H1 (cell line): Measurements from ENCODE around the gene EPHB1. TPM values are rescaled to one million over a fixed set of nuclear protein-coding genes. Genes with fewer than 3 reads are reported as not detected.

ENCODE experiments used
- CTCF ChIA-PET: fragments of 300-600 bp; sonication (Branson Sonifier 250); formaldehyde crosslinking; loops from one replicate; lab custom pipeline; 2021; ENCODE audit not compliant: partially characterized antibody; lab: Charles Lee
- POLR2A ChIA-PET: fragments of 300-600 bp; sonication (Branson Sonifier 250); formaldehyde crosslinking; loops from one replicate; lab custom pipeline; 2021; ENCODE audit warnings: inconsistent platforms; ENCODE audit not compliant: partially characterized antibody; lab: Charles Lee
- DNase-seq, 2 experiments: peaks; one replicate each; pipeline versions ENCODE4 v3.0.0 to v3.0.0-alpha.2; 2010 to 2022; ENCODE audit warnings: low spot score in 2 of 2, low read depth in 1 of 2, mixed read lengths in 1 of 2
- FAIRE-seq: peaks from 2 replicates; lab custom pipeline; 2011; peaks lifted over from hg19 to GRCh38; lab: Jason Lieb, UNC
- H2AFZ ChIP-seq: 2 replicates; pipeline ENCODE4 v1.8.1; 2012; ENCODE audit warnings: low read length, inconsistent platforms
- H2AK5ac ChIP-seq: 2 replicates; pipeline ENCODE4 v1.6.1; 2013; ENCODE audit warnings: low read depth, low read length
- H2BK120ac ChIP-seq: replicated peaks from 2 replicates; pipeline ENCODE3; 2013; ENCODE audit warnings: low read depth, low read length, inconsistent platforms
- H2BK12ac ChIP-seq: 2 replicates; pipeline ENCODE4 v1.6.1; 2013; ENCODE audit warnings: low read depth, low read length
- H2BK15ac ChIP-seq: 2 replicates; pipeline ENCODE4 v1.6.1; 2013; ENCODE audit warnings: low read length
- H2BK20ac ChIP-seq: 2 replicates; pipeline ENCODE4 v1.6.1; 2013; ENCODE audit warnings: low read length
- H2BK5ac ChIP-seq: 2 replicates; pipeline ENCODE4 v1.6.1; 2013; ENCODE audit warnings: low read depth, low read length
- H3K14ac ChIP-seq: 2 replicates; pipeline ENCODE4 v1.6.1; 2013; ENCODE audit warnings: inconsistent platforms; ENCODE audit not compliant: insufficient read length
- H3K18ac ChIP-seq: 2 replicates; pipeline ENCODE4 v1.6.1; 2013; ENCODE audit warnings: low read length; ENCODE audit errors: extremely low read depth
- H3K23ac ChIP-seq: 2 replicates; pipeline ENCODE4 v1.6.1; 2013; ENCODE audit warnings: inconsistent platforms; ENCODE audit not compliant: insufficient read length
- H3K23me2 ChIP-seq: 2 replicates; pipeline ENCODE4 v1.6.1; 2013; ENCODE audit warnings: low read depth, low read length
- H3K27ac ChIP-seq: 2 replicates; pipeline ENCODE4 v1.6.1; 2011; ENCODE audit warnings: low read depth, low read length, inconsistent platforms
- H3K27me3 ChIP-seq, 4 experiments: replicated peaks in 1 of 4; 1 replicate in 1 of 4; 2 replicates in 3 of 4; pipeline versions ENCODE4 v1.6.1 to v1.8.1; 2011 to 2013; ENCODE audit warnings: low read length in 3 of 4, mild to moderate bottlenecking in 3 of 4, inconsistent platforms in 2 of 4, mixed read lengths in 2 of 4, moderate library complexity in 1 of 4; ENCODE audit not compliant: control insufficient read depth in 3 of 4, insufficient read depth in 3 of 4; ENCODE audit errors: extremely low read depth in 1 of 4
- H3K36me3 ChIP-seq, 4 experiments: 2 replicates each; pipeline versions ENCODE4 v1.6.1 to v1.8.1; 2011 to 2013; ENCODE audit warnings: mild to moderate bottlenecking in 4 of 4, low read length in 3 of 4, moderate library complexity in 2 of 4, control low read depth in 1 of 4, inconsistent platforms in 1 of 4; ENCODE audit not compliant: insufficient read depth in 4 of 4, control insufficient read depth in 2 of 4
- H3K4ac ChIP-seq: replicated peaks from 2 replicates; pipeline ENCODE3; 2013; ENCODE audit warnings: low read length, low read depth, mixed read lengths, inconsistent platforms; ENCODE audit not compliant: insufficient read length
- H3K4me1 ChIP-seq, 4 experiments: replicated peaks in 1 of 4; 1 replicate in 1 of 4; 2 replicates in 3 of 4; pipeline versions ENCODE4 v1.6.1 to v1.8.1; 2011 to 2013; ENCODE audit warnings: low read length in 3 of 4, inconsistent platforms in 2 of 4, mixed read lengths in 1 of 4; ENCODE audit not compliant: insufficient read depth in 4 of 4, control insufficient read depth in 3 of 4
- H3K4me2 ChIP-seq, 2 experiments: 2 replicates each; pipeline versions ENCODE4 v1.6.1 to v1.8.1; 2011 to 2013; ENCODE audit warnings: low read depth in 2 of 2, low read length in 2 of 2, control low read depth in 1 of 2, inconsistent platforms in 1 of 2, mild to moderate bottlenecking in 1 of 2; ENCODE audit not compliant: insufficient read depth in 1 of 2
- H3K4me3 ChIP-seq, 4 experiments: fragments of 200-600, 300-600 bp in 1 of 4; sonication (generic), shearing (Covaris generic), sonication (Bioruptor Twin) in 1 of 4; 2 replicates each; pipeline versions ENCODE4 v1.5.1 to v1.8.1; 2011 to 2016; ENCODE audit warnings: low read length in 4 of 4, low read depth in 3 of 4, control low read depth in 2 of 4, inconsistent platforms in 2 of 4, mild to moderate bottlenecking in 2 of 4, mixed read lengths in 1 of 4, moderate library complexity in 1 of 4; ENCODE audit not compliant: insufficient read depth in 2 of 4; ENCODE audit errors: extremely low read depth in 1 of 4
- H3K56ac ChIP-seq: replicated peaks from 2 replicates; pipeline ENCODE3; 2013; ENCODE audit warnings: low read depth, mild to moderate bottlenecking, mixed read lengths, low read length, inconsistent platforms; ENCODE audit not compliant: insufficient read length
- H3K79me1 ChIP-seq: 2 replicates; pipeline ENCODE4 v1.6.1; 2013; ENCODE audit warnings: low read depth, low read length, control low read depth
- H3K79me2 ChIP-seq, 2 experiments: 2 replicates each; pipeline versions ENCODE4 v1.6.1 to v1.8.1; 2012 to 2013; ENCODE audit warnings: low read length in 2 of 2, mild to moderate bottlenecking in 2 of 2, inconsistent platforms in 1 of 2; ENCODE audit not compliant: insufficient read depth in 2 of 2, control insufficient read depth in 1 of 2
- H3K9ac ChIP-seq, 4 experiments: replicated peaks in 1 of 4; 1 replicate in 1 of 4; 2 replicates in 3 of 4; pipeline versions ENCODE4 v1.6.1 to v1.8.1; 2011 to 2013; ENCODE audit warnings: low read depth in 3 of 4, low read length in 3 of 4, control low read depth in 2 of 4, mild to moderate bottlenecking in 2 of 4, moderate library complexity in 2 of 4, inconsistent platforms in 1 of 4; ENCODE audit errors: extremely low read depth in 1 of 4
- H3K9me3 ChIP-seq, 2 experiments: 2 replicates each; pipeline versions ENCODE4 v1.6.1 to v1.8.1; 2012 to 2013; ENCODE audit warnings: mild to moderate bottlenecking in 2 of 2, moderate library complexity in 2 of 2, control low read depth in 1 of 2, inconsistent platforms in 1 of 2, low read depth in 1 of 2, low read length in 1 of 2, mixed read lengths in 1 of 2; ENCODE audit not compliant: insufficient read depth in 2 of 2
- H4K20me1 ChIP-seq, 2 experiments: replicated peaks in 1 of 2; 2 replicates each; pipeline versions ENCODE3 to v1.8.1; 2011 to 2013; ENCODE audit warnings: inconsistent platforms in 2 of 2, low read length in 2 of 2, mild to moderate bottlenecking in 1 of 2; ENCODE audit not compliant: insufficient read depth in 2 of 2, control insufficient read depth in 1 of 2
- H4K5ac ChIP-seq: 2 replicates; pipeline ENCODE4 v1.6.1; 2013; ENCODE audit warnings: low read length, low read depth, mixed read lengths, inconsistent platforms; ENCODE audit not compliant: insufficient read length
- H4K8ac ChIP-seq: 2 replicates; pipeline ENCODE4 v1.8.0; 2013; ENCODE audit warnings: mild to moderate bottlenecking, moderate library complexity, low read length, inconsistent platforms; ENCODE audit not compliant: insufficient read depth; ENCODE audit errors: extremely low read depth
- H4K91ac ChIP-seq: replicated peaks from 2 replicates; pipeline ENCODE3; 2013; ENCODE audit warnings: low read length, mixed read lengths, inconsistent platforms; ENCODE audit not compliant: insufficient read length
- BRCA1 ChIP-seq: IDR thresholded peaks from 2 replicates; pipeline ENCODE4 v1.6.1; 2012; ENCODE audit warnings: low read depth, low read length, improper control_type of control experiment
- CEBPB ChIP-seq: IDR thresholded peaks from 2 replicates; pipeline ENCODE4 v1.6.1; 2012; ENCODE audit warnings: low read depth, low read length
- HDAC2 ChIP-seq, 2 experiments: fragments of 300-600 bp in 1 of 2; sonication (generic) in 1 of 2; IDR thresholded peaks; 2 replicates each; pipeline ENCODE4 v1.6.1; 2011 to 2012; ENCODE audit warnings: low read depth in 2 of 2, low read length in 2 of 2, mild to moderate bottlenecking in 2 of 2, moderate library complexity in 2 of 2, borderline replicate concordance in 1 of 2, inconsistent platforms in 1 of 2
- JUND ChIP-seq: IDR thresholded peaks from 2 replicates; pipeline ENCODE4 v1.6.1; 2011; ENCODE audit warnings: mild to moderate bottlenecking, improper control_type of control experiment, low read length
- PHF8 ChIP-seq: fragments of 200-600 bp; sonication (generic); conservative IDR thresholded peaks from 2 replicates; pipeline ENCODE4 v1.7.1; 2012; ENCODE audit warnings: low read depth, mild to moderate bottlenecking, inconsistent platforms, low read length, moderate library complexity
- RBBP5 ChIP-seq: IDR thresholded peaks from 2 replicates; pipeline ENCODE4 v1.7.1; 2012; ENCODE audit warnings: low read depth, mild to moderate bottlenecking, inconsistent platforms, low read length, moderate library complexity, borderline replicate concordance
- SP1 ChIP-seq: IDR thresholded peaks from 2 replicates; pipeline ENCODE4 v1.6.1; 2011; ENCODE audit warnings: low read depth, low read length
- SP2 ChIP-seq: IDR thresholded peaks from 2 replicates; pipeline ENCODE4 v1.6.1; 2012; ENCODE audit warnings: mild to moderate bottlenecking, low read length, inconsistent platforms
- SP4 ChIP-seq: IDR thresholded peaks from 2 replicates; pipeline ENCODE4 v1.6.1; 2012; ENCODE audit warnings: low read length, inconsistent platforms
- TAF1 ChIP-seq: IDR thresholded peaks from 2 replicates; pipeline ENCODE4 v1.6.1; 2011; ENCODE audit warnings: mild to moderate bottlenecking, low read depth, low read length
- WGBS, 2 experiments: shearing (Covaris generic) in 1 of 2; methylation state at CpG; one replicate each; pipeline versions ENCODE4 v1.1.6 to v1.1.7; 2013 to 2015; ENCODE audit warnings: low lambda C conversion rate in 2 of 2, mixed read lengths in 2 of 2, inconsistent platforms in 1 of 2, low coverage in 1 of 2, missing lambda C conversion rate in 1 of 2; ENCODE audit not compliant: insufficient replicate concordance in 2 of 2, insufficient coverage in 1 of 2, insufficient read length in 1 of 2; ENCODE audit errors: extremely low coverage in 1 of 2, missing lambda C conversion rate in 1 of 2; 5-methylcytosine and 5-hydroxymethylcytosine counted together
- polyA plus RNA-seq, 7 experiments: library from polyadenylated mRNA; depleted of rRNA in 3 of 7; stranded (reverse) in 5 of 7; unstranded in 2 of 7; fragments of >200 nt in 5 of 7; fragments of 200-250 nt in 2 of 7; gene quantifications; 1 replicate in 5 of 7; 2 replicates in 1 of 7; 4 replicates in 1 of 7; pipeline versions ENCODE4 v1.2.1 to v1.2.3, GENCODE V29; 2011 to 2013; ENCODE audit warnings: missing spikeins in 2 of 7, mixed read lengths in 2 of 7
- total RNA-seq: library from RNA; stranded (reverse); fragmentation: NEBNext Ultra II Directional; extraction: Animal tissue kit (Norgen Biotek cat#: 25700); gene quantifications from 2 replicates; pipeline ENCODE4 v1.2.1, GENCODE V29; 2021

The EPHB1 gene
- total and polyA plus RNA-seq, 2 of the 8 experiments (the other 6 are each of a cell fraction or from before 2014, with no cell fraction given): 3.5 to 5.9 TPM

DNA sequence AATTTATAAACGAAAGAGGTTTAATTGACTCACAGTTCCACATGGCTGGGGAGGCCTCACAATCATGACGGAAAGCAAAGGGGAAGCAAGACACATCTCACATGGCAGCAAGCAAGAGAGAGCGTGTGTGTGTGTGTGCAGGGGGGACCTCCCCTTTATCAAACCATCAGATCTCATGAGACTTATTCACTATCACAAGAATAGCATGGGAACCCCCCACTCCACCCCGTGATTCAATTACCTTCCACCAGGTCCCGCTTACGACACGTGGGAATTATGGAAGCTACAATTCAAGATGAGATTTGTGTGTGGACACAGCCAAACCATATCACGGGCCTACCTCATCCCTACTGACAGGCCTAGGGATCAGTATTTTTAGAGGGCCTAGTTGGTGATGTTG, 3.1 kb upstream of the EPHB1 start:
- peaks cover 4 to 25% (median 16%) of the 10 kb centered on the region in 4 experiments for H3K27me3 ChIP-seq
- DNase-seq: peak in 1 of 2 experiments; percentile 27
- peaks cover 0 to 7% (median 2%) of the 10 kb centered on the region in 4 experiments; a peak in 3 of 7 replicates for H3K4me1 ChIP-seq

More for the DNA sequence above, 3.1 kb upstream of the EPHB1 start:
- Histone ChIP-seq H3K27ac (no peak overlapping the region), H2AK5ac (no peak overlapping the region), H3K23me2 (peaks cover 17% of the 10 kb centered on the region; the same call in 1 of the 2 replicates), H4K8ac (no peak overlapping the region), H2AFZ (no peak overlapping the region), H3K79me2 (no peaks in the 10 kb centered on the region), H3K14ac (no peak overlapping the region), H3K18ac (no peak overlapping the region), H3K9ac (no peak overlapping the region), H3K4me2 (no peak overlapping the region), H2BK5ac (no peak overlapping the region), H3K4ac (no peak overlapping the region), H4K20me1 (peaks cover 0 to 1% of the 10 kb centered on the region in 2 experiments), H3K56ac (no peak overlapping the region), H2BK15ac (no peak overlapping the region), H3K79me1 (no peaks in the 10 kb centered on the region), H3K4me3 (no peak overlapping the region), H2BK120ac (no peak overlapping the region), H3K36me3 (no peaks in the 10 kb centered on the region), H3K9me3 (no peaks in the 10 kb centered on the region), H4K91ac (no peak overlapping the region), H3K23ac (no peak overlapping the region)
- CTCF ChIA-PET: interaction anchor here (0.9 to 9.0 kb wide), 4 partner anchors 40 to 448 kb away, joined by 3 to 84 read pairs (median 16); no protein-coding TSS in a partner anchor
- WGBS, 2 experiments: 87% methylated on average over 8 of the region's 8 CpGs; no CpG with 5 or more reads in 1 of the 2 experiments
- POLR2A ChIA-PET: no interaction called here
- TF ChIP-seq PHF8 (no peak), CEBPB (no peak), HDAC2 (IDR thresholded peaks at IDR 0.05; ENCODE audit: borderline replicate concordance in 1 of 2, low read depth in 2 of 2, low read length in 2 of 2) (no peak), BRCA1 (no peak), TAF1 (no peak), SP4 (no peak), SP2 (no peak), JUND (no peak), RBBP5 (no peak), SP1 (no peak)
- TF ChIP-seq, all 59 proteins: peak for 0
- no peak overlapping the region for H2BK12ac ChIP-seq
- no peak overlapping the region for H2BK20ac ChIP-seq
- FAIRE-seq: no peak
- no peak overlapping the region for H4K5ac ChIP-seq
